GM18505 (cell line): ENCODE results near the gene ZHX3.

Source experiments
- ATAC-seq: cut with Tn5 transposase; IDR thresholded peaks from one replicate; pipeline ENCODE4 v1.9.1; 2021; ENCODE audit not compliant: unreplicated experiment
- POLR2A ChIP-seq: IDR thresholded peaks from 4 replicates; pipeline ENCODE4 v1.6.1; 2011; ENCODE audit warnings: borderline replicate concordance; ENCODE audit not compliant: insufficient read depth, insufficient read length; ENCODE audit errors: extremely low read depth

The ZHX3 gene

DNA sequence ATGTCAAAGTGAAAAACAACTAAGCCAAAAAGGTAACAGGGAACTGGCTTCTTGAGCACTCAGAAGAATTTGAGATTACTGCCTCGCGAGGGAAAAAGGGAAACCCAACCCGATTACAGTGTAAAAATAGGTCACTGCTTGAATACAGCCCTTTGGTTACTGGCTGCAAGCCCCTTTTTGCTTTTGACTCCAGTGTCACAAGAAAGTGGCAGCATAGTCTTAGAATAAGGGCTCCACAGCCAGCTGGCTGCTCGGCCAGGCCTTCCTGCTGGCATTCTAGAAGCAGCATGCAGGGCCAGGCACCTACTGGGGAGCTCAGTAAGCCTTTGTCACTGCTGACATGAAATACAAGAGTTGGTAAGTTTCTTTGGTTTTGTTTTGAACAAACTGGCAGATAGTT, 83.0 kb downstream of the ZHX3 start:
- no peak for ATAC-seq
- TF ChIP-seq POLR2A, result no peak

DNA sequence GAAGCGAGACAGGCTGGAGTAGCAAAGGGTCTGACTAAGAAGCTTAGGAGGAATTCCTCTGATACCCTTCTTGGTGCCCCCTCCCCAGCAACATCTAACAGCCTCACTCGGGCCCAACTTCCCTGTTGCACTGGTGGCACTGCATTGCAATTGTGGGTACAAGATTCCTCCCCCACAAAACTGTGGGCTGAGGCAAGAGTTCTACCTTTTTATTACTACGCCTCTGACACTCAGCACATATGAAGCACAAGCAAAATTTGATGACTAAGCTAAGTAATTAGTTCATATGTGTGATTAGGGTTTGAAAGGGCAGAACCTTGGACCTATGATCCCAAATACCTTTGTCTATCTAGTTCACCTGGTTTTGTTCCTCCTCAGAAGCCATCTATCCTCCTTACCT, 83.5 kb downstream of the ZHX3 start:
- TF ChIP-seq POLR2A, result no peak
- no peak for ATAC-seq

DNA sequence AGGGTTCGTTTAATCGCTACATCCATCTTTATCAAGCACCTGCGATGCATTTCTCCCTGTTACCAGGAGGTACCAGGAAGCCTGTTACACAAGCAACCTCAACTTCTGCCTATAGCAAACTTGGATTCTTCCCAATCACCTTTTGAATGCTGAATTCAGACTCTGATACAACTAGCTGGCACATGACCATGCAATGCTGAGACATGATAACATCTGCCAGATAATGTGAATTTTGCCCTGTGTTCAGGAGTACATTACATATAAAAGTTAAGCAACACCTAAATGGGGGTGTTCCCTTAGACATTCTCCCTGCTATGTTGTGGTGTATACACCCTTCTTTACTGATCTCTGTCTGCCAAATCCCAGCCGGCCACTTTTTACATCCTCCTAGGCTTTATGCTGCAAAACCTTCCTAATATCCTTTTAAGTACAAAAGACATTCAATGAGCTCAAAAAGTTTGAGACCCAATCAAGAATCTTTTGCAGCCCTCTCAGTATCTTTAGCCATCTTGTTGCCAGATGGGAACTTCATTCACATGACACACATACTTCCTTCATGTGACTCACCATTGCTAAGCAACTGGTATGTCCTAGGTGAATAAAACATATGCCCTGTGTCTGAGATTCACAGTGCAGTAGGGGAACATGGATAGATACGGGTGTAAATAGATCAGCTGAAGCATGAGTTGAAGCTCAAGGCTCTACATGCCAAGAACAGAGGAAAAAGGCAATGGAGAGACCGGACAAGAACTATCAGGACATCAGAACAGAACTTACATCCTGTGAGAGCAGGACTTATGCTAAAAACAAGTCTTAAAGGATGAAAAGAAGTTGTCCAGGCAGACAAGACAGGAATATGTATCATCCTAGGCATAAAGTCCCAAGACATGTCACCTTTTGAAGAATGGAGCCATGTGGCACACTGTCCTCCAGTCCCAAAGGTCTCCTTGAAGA, 84.3 kb downstream of the ZHX3 start:
- TF ChIP-seq POLR2A, result no peak

DNA sequence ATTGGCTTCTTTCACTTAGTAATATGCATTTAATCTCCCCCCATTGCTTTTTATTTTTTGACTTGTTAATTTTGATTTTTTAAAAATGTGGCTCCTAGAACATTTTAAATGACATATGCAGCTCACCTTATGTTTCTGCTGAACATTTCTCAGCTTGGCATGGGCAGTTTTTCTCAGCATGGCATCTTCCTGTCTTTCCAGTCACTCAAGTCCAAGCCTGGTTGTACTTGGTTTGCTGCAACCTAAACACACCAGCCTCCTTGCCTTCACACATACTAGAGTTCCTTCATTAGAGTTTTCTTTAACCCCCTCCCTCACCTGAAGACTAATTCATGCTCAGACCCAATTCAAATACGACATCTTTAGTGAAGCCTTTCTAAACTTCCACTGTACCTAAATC, 86.4 kb downstream of the ZHX3 start:
- ATAC-seq, result no peak
- TF ChIP-seq POLR2A, result no peak

More for the DNA sequence above, 84.3 kb downstream of the ZHX3 start:
- no peak for ATAC-seq

DNA sequence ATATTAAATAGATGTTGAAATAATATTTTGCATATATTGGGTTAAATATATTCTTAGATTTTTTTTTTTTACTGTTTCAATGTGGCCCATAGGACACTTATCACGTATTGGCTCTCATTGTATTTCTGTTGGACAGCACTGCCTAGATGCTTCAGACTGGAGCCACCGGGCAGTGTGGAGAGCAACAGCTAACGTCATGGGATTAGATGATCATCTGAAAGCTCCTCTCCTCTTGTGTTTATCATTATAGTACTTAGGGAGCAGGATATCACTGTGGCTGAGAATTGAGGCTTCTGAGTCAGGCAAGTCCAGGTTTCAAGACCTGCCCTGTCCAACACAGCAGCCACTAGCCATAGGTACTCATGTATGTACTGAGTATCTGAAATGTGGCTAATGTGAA, 87.4 kb downstream of the ZHX3 start:
- TF ChIP-seq POLR2A, result no peak
- ATAC-seq, result no peak

DNA sequence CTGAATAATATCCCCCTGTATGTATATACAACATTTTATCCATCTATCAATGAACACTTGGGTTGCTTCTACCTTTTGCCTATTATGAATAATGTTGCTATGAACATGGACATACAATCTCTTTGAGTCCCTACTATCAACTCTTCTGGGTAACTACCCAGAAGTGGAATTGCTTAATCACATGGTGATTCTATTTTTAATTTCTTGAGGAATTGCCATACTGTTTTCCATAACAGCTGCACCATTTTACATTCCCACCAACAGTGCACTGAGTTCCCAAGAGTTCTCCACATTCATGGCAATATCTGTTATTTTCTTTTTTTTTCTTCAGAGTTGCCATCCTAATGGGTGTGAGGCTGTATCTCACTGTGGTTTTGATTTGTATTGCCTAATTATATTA, 88.3 kb downstream of the ZHX3 start:
- no peak for TF ChIP-seq POLR2A
- ATAC-seq, result no peak

DNA sequence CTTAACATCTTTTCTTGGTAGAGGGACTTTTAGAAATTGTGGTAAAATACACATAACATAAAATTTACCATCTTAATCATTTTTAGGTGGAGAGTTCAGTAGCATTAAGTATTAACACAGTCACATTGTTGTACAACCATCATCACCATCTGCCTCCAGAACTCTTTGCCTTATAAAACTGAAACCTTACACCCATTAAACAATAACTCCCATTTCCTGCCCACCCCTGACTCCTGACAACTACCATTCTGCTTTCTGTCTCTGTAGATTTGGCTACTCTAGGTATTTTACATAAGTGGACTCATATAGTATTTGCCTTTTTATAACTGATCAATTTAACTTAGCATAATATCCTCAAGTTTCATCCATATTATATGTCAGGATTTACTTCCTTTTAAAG, 88.7 kb downstream of the ZHX3 start:
- ATAC-seq, result no peak
- no peak for TF ChIP-seq POLR2A

DNA sequence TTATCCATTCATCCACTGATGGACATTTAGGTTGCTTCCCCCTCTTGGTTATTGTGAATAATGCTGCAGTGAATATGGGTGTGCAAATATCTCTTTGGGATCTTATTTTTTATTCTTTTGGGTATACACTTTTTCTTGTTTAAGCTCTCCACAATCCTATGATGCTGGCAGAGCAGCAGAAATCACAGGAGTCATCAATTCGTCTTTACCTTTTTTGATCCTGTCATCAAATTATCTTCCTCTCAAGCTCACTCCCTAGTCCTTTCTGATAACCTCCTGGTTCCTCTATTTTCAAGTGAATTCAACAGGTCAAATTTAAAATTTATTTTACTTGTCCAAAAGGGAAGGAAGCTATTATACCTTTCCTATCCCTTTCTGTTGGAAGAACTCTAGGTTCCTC, 91.1 kb downstream of the ZHX3 start:
- no peak for TF ChIP-seq POLR2A
- ATAC-seq, result no peak

DNA sequence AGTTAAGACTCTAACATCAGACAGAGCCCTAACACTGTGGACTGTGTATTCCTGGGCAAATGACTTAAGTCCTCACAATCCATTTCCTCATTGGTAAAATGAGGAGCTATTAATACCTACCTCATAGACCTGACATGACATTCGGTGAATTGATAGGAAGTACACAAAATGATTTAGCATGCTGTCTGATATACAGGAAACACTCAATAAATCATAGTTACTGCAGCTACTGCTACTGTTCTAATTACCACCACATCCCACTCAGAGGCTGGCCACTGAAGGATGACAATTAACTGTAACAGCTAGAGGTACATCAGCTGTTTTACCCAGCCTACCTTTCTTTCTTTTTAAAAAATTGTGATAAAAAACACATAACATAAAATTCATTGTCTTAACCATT, 92.4 kb downstream of the ZHX3 start:
- TF ChIP-seq POLR2A, result no peak
- no peak for ATAC-seq

DNA sequence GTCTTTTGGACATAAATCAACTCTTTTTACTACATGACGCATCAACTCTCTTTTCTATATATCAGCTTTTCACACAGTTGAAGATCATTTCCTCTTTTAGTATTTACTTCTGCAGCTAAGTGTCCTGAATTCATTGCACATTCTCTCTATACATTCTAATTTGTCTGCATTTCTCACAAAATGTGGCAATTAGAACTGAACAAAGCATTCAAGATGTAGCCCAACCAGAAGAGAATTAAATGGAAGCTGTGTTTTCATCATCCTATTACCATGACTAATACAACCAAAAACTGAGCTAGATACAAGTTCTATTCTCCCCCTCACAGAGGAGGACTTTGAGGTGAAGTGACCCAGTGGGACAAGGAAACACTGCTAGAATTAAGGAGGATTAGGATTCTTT, 93.2 kb downstream of the ZHX3 start:
- ATAC-seq, result no peak
- no peak for TF ChIP-seq POLR2A

DNA sequence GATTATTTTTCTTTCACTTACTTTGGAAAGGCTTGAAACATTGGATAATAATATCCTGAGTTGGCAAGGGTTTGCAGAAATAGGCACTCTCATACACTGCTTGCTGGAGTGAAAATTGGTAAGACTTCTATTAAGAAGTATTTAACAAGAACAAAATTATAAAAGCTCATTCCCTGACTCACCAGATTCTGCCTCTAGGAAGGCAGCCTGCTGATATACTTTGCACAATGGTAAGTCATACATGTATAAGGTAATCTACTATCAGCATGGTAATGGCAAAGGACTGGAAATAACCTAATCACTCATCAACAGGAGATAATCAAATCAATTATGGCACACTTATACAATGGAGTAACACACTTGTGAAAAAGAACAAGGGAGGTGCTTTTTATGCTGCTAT, 94.4 kb downstream of the ZHX3 start:
- ATAC-seq, result no peak
- TF ChIP-seq POLR2A, result no peak

DNA sequence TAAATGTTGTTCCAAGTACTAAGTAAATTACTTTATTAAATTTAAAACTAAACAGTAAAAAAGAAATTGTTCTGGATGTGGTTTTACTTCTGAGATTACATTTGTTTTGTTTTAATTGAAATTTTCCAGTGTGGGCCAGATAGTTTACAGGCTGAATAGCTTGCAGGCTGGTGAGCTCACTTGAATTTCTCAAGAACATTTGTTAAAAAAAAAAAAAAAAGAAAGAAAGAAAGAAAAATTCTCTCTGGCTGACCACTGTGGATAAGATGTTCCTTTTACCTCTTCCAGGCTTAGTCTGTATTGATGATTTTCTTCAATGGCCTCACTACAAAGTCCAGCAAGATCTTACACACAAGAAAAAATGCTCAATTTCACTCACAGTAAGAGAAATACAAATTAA, 94.8 kb downstream of the ZHX3 start:
- no peak for TF ChIP-seq POLR2A
- ATAC-seq, result no peak

DNA sequence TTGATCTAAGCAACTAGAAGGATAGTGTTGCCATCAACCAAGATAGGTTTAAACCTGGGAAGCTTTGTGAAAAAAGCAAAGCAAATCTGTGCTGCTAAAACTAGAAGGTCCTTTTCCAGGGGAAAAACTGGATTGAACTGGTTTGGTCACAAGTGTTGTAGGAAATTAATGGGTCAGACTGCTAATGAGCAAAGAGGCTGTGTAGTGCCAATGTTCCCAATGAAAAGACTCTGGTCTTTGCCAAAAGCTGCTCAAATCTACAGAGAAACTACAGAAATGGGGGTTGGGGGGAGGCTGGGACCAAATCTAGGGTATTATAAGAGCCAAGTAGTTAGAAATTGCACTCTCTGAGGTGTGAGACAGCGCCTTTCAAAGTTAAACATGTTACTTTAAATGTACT, 95.2 kb downstream of the ZHX3 start:
- no peak for TF ChIP-seq POLR2A
- no peak for ATAC-seq

DNA sequence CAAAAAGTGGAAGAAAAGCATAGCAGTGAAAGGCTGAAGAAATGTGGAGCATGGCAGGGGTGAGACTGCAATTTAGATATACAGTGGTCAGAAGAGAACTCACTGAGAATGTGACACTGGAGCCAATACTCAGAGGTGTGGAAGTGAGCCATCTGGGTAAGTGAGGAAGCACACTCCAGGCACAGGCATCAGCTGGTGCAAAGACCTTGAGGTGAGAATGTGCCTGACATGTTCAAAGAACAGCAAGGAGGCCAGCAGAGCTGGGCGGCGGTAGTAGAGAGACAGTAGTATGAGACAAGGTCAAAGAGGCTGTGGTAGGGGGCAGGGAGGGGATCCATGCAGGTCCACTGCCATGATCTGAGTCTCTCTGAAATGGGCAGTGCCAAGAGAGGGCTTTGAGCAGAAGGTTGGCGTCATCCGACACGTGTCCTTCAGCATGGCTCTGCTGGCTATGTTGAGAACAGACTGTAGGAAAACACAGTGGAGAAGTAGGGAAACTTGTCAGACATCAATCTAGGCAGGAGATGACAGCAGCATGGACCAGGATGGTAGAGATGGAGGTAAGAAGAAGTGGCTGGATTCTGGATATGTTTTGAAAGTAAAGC, 95.8 kb downstream of the ZHX3 start:
- ATAC-seq, result no peak
- no peak for TF ChIP-seq POLR2A

DNA sequence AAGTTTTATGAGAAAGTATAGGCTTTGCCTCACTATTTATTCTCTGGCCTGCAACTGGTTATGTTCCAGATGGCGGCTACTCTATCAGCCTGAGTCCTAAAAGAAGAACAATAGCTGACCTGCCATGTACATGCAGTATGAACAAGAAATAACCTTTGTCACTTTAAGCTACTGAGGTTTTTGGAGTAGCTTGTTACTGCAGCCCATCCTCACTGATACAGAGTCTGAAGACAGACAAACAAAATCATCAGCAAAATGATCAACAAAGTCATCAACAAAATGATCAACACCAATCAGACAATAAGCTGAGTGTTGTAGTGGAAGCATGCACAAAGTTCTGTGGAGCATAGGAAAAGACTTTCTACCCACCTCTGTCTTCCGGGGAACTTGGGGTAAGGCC, 97.7 kb downstream of the ZHX3 start:
- no peak for TF ChIP-seq POLR2A
- no peak for ATAC-seq

DNA sequence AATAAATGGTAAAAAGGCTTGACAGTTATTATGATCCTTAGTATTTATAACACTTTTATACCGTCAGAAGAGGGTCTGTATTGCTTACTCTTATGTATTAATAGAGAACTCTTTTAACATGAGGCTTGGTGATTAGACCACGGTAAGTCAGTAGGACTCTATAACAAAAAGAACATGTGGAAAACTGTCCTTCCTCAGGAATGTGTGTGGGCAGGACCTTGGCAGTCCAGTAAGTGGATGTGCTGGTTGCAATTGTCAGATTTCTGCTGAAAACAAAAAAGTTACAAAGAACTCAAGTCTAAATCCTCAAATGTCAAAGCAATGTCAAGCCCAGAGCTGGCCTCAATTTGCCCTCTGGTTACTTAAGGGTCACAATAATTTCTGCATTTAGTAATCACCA, 99.1 kb downstream of the ZHX3 start:
- no peak for TF ChIP-seq POLR2A
- no peak for ATAC-seq
